Caco-2 (cell line): ENCODE measurements around the gene OBI1. TPM values are rescaled to one million over a fixed set of nuclear protein-coding genes. Genes with fewer than 3 reads are reported as not detected.

ENCODE experiments used
- BruUV-seq: library from RNA; stranded (reverse); fragments of 400-500 nt; replicated peaks from 2 replicates; lab custom pipeline; 2021; lab: Mats Ljungman, UMichigan
- CTCF ChIA-PET: fragments of 300-600 bp; sonication (Branson Sonifier 250); formaldehyde crosslinking; loops from one replicate; lab custom pipeline; 2022; ENCODE audit warnings: antibody characterized with exemption; lab: Charles Lee
- POLR2A ChIA-PET: fragments of 300-600 bp; sonication (Branson Sonifier 250); formaldehyde crosslinking; loops from one replicate; lab custom pipeline; 2022; ENCODE audit warnings: antibody characterized with exemption; lab: Charles Lee
- DNase-seq, 2 experiments: peaks; one replicate each; pipeline versions ENCODE4 v3.0.0 to v3.0.0-alpha.2; 2020 to 2022
- H3K27me3 ChIP-seq: replicated peaks from 2 replicates; pipeline ENCODE4 v1.6.0; 2011; ENCODE audit warnings: low read length; ENCODE audit not compliant: control insufficient read depth, insufficient read depth
- H3K36me3 ChIP-seq: 2 replicates; pipeline ENCODE4 v1.5.1; 2011; ENCODE audit warnings: low read length; ENCODE audit not compliant: control insufficient read depth, insufficient read depth
- H3K4me1 ChIP-seq: fragments of 250-450 bp; sonication (Bioruptor Pico); 2 replicates; pipeline ENCODE4 v1.5.1; 2020; ENCODE audit warnings: mild to moderate bottlenecking
- H3K4me3 ChIP-seq: 2 replicates; pipeline ENCODE4 v1.5.1; 2011; ENCODE audit warnings: low read depth, mild to moderate bottlenecking, control low read depth, low read length
- H3K9me3 ChIP-seq: fragments of 250-450 bp; sonication (Bioruptor Pico); 2 replicates; pipeline ENCODE4 v1.5.1; 2020; ENCODE audit warnings: mild to moderate bottlenecking, moderate library complexity
- H3K27ac Mint-ChIP-seq: one replicate; pipeline ENCODE4 v1.8.0; 2022; ENCODE audit warnings: mixed read lengths; ENCODE audit not compliant: unreplicated experiment
- H3K27me3 Mint-ChIP-seq: one replicate; pipeline ENCODE4 v1.8.0; 2022; ENCODE audit warnings: mixed read lengths; ENCODE audit not compliant: insufficient read depth, unreplicated experiment
- H3K36me3 Mint-ChIP-seq: one replicate; pipeline ENCODE4 v1.8.0; 2022; ENCODE audit warnings: mild to moderate bottlenecking, mixed read lengths; ENCODE audit not compliant: insufficient read depth, unreplicated experiment
- H3K4me1 Mint-ChIP-seq: one replicate; pipeline ENCODE4 v1.8.0; 2022; ENCODE audit warnings: low read depth, mixed read lengths; ENCODE audit not compliant: unreplicated experiment
- H3K4me3 Mint-ChIP-seq: one replicate; pipeline ENCODE4 v1.8.0; 2022; ENCODE audit warnings: mild to moderate bottlenecking, moderate library complexity, mixed read lengths; ENCODE audit not compliant: unreplicated experiment
- H3K9me3 Mint-ChIP-seq: one replicate; pipeline ENCODE4 v1.8.0; 2022; ENCODE audit warnings: mixed read lengths; ENCODE audit not compliant: unreplicated experiment
- CTCF ChIP-seq, 2 experiments: fragments of 200-600 bp in 1 of 2; IDR thresholded peaks; 1 replicate in 1 of 2; 2 replicates in 1 of 2; pipeline versions ENCODE4 v1.5.1 to v1.8.0; 2011 to 2022; ENCODE audit warnings: antibody characterized with exemption in 1 of 2, control low read depth in 1 of 2, inconsistent platforms in 1 of 2, low read depth in 1 of 2, low read length in 1 of 2, mild to moderate bottlenecking in 1 of 2, moderate library complexity in 1 of 2; ENCODE audit not compliant: insufficient read depth in 1 of 2, severe bottlenecking in 1 of 2, unreplicated experiment in 1 of 2
- intact Hi-C: fragments of 100-400 bp; cut with micrococcal nuclease; formaldehyde crosslinking; loops from one replicate; pipeline ENCODE4 v1.10.0; 2022; ENCODE audit not compliant: unreplicated experiment
- total RNA-seq: library from RNA; stranded (reverse); gene quantifications from 2 replicates; pipeline ENCODE4 v1.2.3, GENCODE V29; 2022

The OBI1 gene
- total RNA-seq, 1 experiment from 2014 or later: 19.9 TPM

GRCh38 chr13:78638216-78638615 lies 20.7 kb downstream of the OBI1 start:
- Mint-ChIP-seq H3K4me1 (no peaks in the 10 kb centered on the region), H3K4me3 (no peak overlapping the region), H3K36me3 (peaks cover 53% of the 10 kb centered on the region), H3K9me3 (no peaks in the 10 kb centered on the region), H3K27ac (no peak overlapping the region), H3K27me3 (no peaks in the 10 kb centered on the region)
- no peak for DNase-seq
- no peak overlapping the region for H3K4me3 ChIP-seq
- no peaks in the 10 kb centered on the region for H3K27me3 ChIP-seq
- no peaks in the 10 kb centered on the region for H3K4me1 ChIP-seq
- H3K9me3 ChIP-seq: no peaks in the 10 kb centered on the region
- BruUV-seq: no TSS peak
- ChIA-PET POLR2A (no interaction called here), CTCF (no interaction called here)
- H3K36me3 ChIP-seq: peaks cover 3% of the 10 kb centered on the region
- no peak for TF ChIP-seq CTCF (IDR thresholded peaks at IDR 0.05; ENCODE audit: insufficient read depth in 1 of 2, low read depth in 1 of 2, low read length in 1 of 2, severe bottlenecking in 1 of 2, unreplicated experiment in 1 of 2)
- intact Hi-C loops: no loop called here

- no peaks in the 10 kb centered on the region for H3K9me3 Mint-ChIP-seq
- no peak for DNase-seq
- Histone ChIP-seq H3K4me1 (no peaks in the 10 kb centered on the region), H3K4me3 (no peak overlapping the region), H3K9me3 (no peaks in the 10 kb centered on the region), H3K27me3 (no peaks in the 10 kb centered on the region), H3K36me3 (peaks cover 3% of the 10 kb centered on the region)
- no peak overlapping the region for H3K27ac Mint-ChIP-seq
- no peak overlapping the region for H3K4me3 Mint-ChIP-seq
- ChIA-PET POLR2A (no interaction called here), CTCF (no interaction called here)
- H3K27me3 Mint-ChIP-seq: no peaks in the 10 kb centered on the region
- no TSS peak for BruUV-seq
- H3K4me1 Mint-ChIP-seq: no peaks in the 10 kb centered on the region
- H3K36me3 Mint-ChIP-seq: peaks cover 65% of the 10 kb centered on the region
- TF ChIP-seq CTCF (IDR thresholded peaks at IDR 0.05; ENCODE audit: insufficient read depth in 1 of 2, low read depth in 1 of 2, low read length in 1 of 2, severe bottlenecking in 1 of 2, unreplicated experiment in 1 of 2): no peak
- intact Hi-C loops: no loop called here
Measured at GRCh38 chr13:78636495-78636894, 22.5 kb downstream of the OBI1 start.

DNA sequence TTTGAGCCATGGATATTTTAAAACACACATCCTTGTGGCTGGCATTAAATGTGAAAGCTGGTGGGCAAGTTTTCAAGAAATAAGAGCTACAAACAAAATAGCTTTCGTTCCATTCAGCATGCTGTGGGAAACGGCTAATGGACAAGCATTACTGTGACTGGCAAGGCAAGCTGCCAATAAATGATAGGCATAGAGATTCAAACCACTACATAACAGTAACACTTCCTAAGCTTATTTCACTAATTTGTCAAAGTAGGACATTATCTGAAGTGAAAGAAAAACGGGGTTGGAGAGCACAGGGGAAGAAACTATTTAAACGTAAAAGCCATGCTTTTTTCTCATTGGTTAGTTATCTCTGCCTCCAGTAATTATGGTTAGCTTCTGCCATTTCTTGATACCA lies 26.0 kb downstream of the OBI1 start:
- intact Hi-C loops: no loop called here
- no peaks in the 10 kb centered on the region for H3K4me1 Mint-ChIP-seq
- H3K4me3 Mint-ChIP-seq: no peak overlapping the region
- no peak overlapping the region for H3K27ac Mint-ChIP-seq
- Histone ChIP-seq H3K36me3 (peaks cover 3% of the 10 kb centered on the region; the same call in 1 of the 2 replicates), H3K4me1 (0 out of 2 replicates have a peak, but pooled peaks cover 3% of the 10 kb centered on the region), H3K9me3 (no peaks in the 10 kb centered on the region), H3K27me3 (no peaks in the 10 kb centered on the region), H3K4me3 (no peak overlapping the region)
- no peak for DNase-seq
- H3K9me3 Mint-ChIP-seq: no peaks in the 10 kb centered on the region
- no peaks in the 10 kb centered on the region for H3K27me3 Mint-ChIP-seq
- TF ChIP-seq CTCF (IDR thresholded peaks at IDR 0.05; ENCODE audit: insufficient read depth in 1 of 2, low read depth in 1 of 2, low read length in 1 of 2, severe bottlenecking in 1 of 2, unreplicated experiment in 1 of 2): no peak
- peaks cover 60% of the 10 kb centered on the region for H3K36me3 Mint-ChIP-seq
- BruUV-seq: no TSS peak
- ChIA-PET CTCF (no interaction called here), POLR2A (no interaction called here)
